GM12891 (cell line): ENCODE results near the gene PIAS4.

ENCODE experiments used
- DNase-seq: peaks from one replicate; pipeline ENCODE4 v3.0.0; 2011; ENCODE audit warnings: low spot score; ENCODE audit not compliant: insufficient read length
- FAIRE-seq: peaks from 2 replicates; lab custom pipeline; 2011; peaks lifted over from hg19 to GRCh38; lab: Jason Lieb, UNC
- PAX5 ChIP-seq: IDR thresholded peaks from 2 replicates; pipeline ENCODE4 v1.6.1; 2011; ENCODE audit warnings: low read length, moderate library complexity, mild to moderate bottlenecking; ENCODE audit not compliant: insufficient read depth, severe bottlenecking
- POLR2A ChIP-seq: IDR thresholded peaks from 2 replicates; pipeline ENCODE4 v1.6.1; 2011; ENCODE audit warnings: low read depth, low read length, control low read depth
- POLR2AphosphoS5 ChIP-seq: IDR thresholded peaks from 2 replicates; pipeline ENCODE4 v1.6.1; 2011; ENCODE audit warnings: low read depth, low read length, control low read depth
- POU2F2 ChIP-seq: IDR thresholded peaks from 2 replicates; pipeline ENCODE4 v1.6.1; 2011; ENCODE audit warnings: low read depth, mild to moderate bottlenecking, control low read depth, low read length, moderate library complexity
- SPI1 ChIP-seq: IDR thresholded peaks from 2 replicates; pipeline ENCODE4 v1.6.1; 2011; ENCODE audit warnings: low read depth, low read length, control low read depth
- TAF1 ChIP-seq: IDR thresholded peaks from 2 replicates; pipeline ENCODE4 v1.6.1; 2011; ENCODE audit warnings: low read depth, low read length, control low read depth

PIAS4 gene

GRCh38 chr19:3977242-3978143 lies 30.0 kb upstream of the PIAS4 start:
- no peak for FAIRE-seq

GRCh38 chr19:3978145-3978544 lies 29.4 kb upstream of the PIAS4 start:
- no peak for TF ChIP-seq SPI1
- peak; percentile 14; the same call in 1 of the 2 replicates for TF ChIP-seq POLR2AphosphoS5
- DNase-seq (no peak), FAIRE-seq (no peak)

More at GRCh38 chr19:3977242-3978143, 30.0 kb upstream of the PIAS4 start:
- no peak for DNase-seq
- TF ChIP-seq PAX5 (no peak), SPI1 (no peak), POLR2AphosphoS5 (peak; percentile 49; the same call in 1 of the 2 replicates), POU2F2 (0 out of 2 replicates have a peak, but pooled peaks have one; percentile 30), POLR2A (peak; percentile 60; the same call in 1 of the 2 replicates), TAF1 (no peak)

- no peak for DNase-seq
- TF ChIP-seq POU2F2 = no peak
- FAIRE-seq = no peak
These were observed 28.3 kb upstream of the PIAS4 start for GRCh38 chr19:3979289-3979673.

GRCh38 chr19:3979674-3980352 lies 27.7 kb upstream of the PIAS4 start:
- FAIRE-seq (no peak), DNase-seq (no peak)
- TF ChIP-seq POLR2A = no peak; the same call in 1 of the 2 replicates
- TF ChIP-seq POU2F2 = 0 out of 2 replicates have a peak, but pooled peaks have one; percentile 6
- no peak for TF ChIP-seq PAX5

- TF ChIP-seq POLR2AphosphoS5 (no peak; the same call in 1 of the 2 replicates), TAF1 (no peak), POU2F2 (no peak; the same call in 1 of the 2 replicates), SPI1 (no peak), PAX5 (no peak), POLR2A (no peak)
- DNase-seq (no peak), FAIRE-seq (no peak)
These were observed 26.9 kb upstream of the PIAS4 start for GRCh38 chr19:3980353-3981251.

GRCh38 chr19:3981373-3981735 lies 26.2 kb upstream of the PIAS4 start:
- FAIRE-seq (no peak), DNase-seq (no peak)
- TF ChIP-seq POU2F2 (no peak), SPI1 (no peak), TAF1 (no peak), PAX5 (no peak), POLR2A (no peak)

- DNase-seq (no peak), FAIRE-seq (no peak)
- TF ChIP-seq POU2F2 (no peak), PAX5 (no peak), POLR2AphosphoS5 (peak; percentile 19), SPI1 (no peak)
These were observed 25.5 kb upstream of the PIAS4 start for GRCh38 chr19:3981736-3982681.

- DNase-seq = peak; percentile 23
- TF ChIP-seq POLR2A (0 out of 2 replicates have a peak, but pooled peaks have one; percentile 32), POLR2AphosphoS5 (no peak), TAF1 (no peak)
- FAIRE-seq = no peak
These were observed 24.6 kb upstream of the PIAS4 start for GRCh38 chr19:3982701-3983541.
